ENCODE data around the gene SRRT. TPM values are rescaled to one million over a fixed set of nuclear protein-coding genes. Genes with fewer than 3 reads are reported as not detected.
A peak's percentile ranks its signal among the peaks of the same experiment; 100 is the strongest.

SRRT gene
- total and polyA plus RNA-seq, 2 donors (not counting 1 experiment from before 2014, with no cell fraction given) = 198 to 209 TPM

DNA sequence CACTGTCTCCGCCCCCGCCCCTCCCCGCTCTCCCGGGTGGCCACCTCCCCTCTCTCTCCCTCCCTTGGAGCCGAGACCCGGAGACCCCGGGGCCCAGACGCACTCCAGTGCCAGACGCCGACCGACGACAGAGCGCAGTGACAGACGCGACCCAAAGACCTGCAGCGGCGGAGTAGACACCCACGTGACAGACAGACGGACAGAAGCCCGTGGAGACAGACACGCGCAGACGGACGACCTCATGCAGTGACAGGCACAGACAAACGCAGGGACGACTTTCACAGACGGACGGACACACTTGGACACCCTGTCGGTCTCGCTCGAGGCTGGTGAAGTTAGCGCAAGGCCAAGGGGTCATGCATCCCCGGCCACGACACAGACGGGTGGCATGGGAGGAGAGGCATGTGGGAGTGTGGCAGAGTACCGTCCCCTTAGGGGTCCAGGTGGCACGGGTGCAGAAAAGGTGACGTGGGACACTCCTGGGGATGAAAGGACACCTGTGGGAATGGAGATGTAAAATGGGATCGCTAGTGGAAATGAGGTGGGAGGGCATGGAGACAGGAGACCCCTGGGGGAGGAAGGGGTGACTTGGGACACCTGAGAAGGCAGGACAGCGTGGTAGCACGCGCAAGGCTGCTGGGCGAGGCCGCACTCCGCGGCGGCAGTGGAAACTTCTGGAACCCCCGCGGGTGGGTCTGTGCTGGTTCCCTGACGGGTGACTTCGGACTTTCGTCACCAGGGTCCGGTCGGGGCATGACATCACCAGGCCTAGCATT is 21.2 kb downstream of the SRRT start:
- Histone ChIP-seq H3K27me3 (replicated peaks in 1 of 4; ENCODE audit: control extremely low read depth in 1 of 4, control insufficient read depth in 3 of 4, insufficient read depth in 4 of 4, low read length in 3 of 4) (peaks cover 0 to 75% (median 25%) of the 10 kb centered on the region in 4 experiments), H3K4me3 (ENCODE audit: control extremely low read depth in 1 of 5, extremely low read depth in 1 of 5, insufficient read depth in 1 of 5, low read depth in 2 of 5, low read length in 4 of 5) (peak overlapping the region; percentile 1 to 50 (median 30)), H2AFZ (ENCODE audit: insufficient read depth, low read depth, low read length, poor library complexity, severe bottlenecking) (peak overlapping the region; percentile 41), H3K9ac (ENCODE audit: low read length) (peak overlapping the region; percentile 55), H3K27ac (ENCODE audit: low read length in 2 of 2) (no peak overlapping the region), H4K20me1 (ENCODE audit: control insufficient read depth, insufficient read depth, low read length, poor library complexity, severe bottlenecking) (no peaks in the 10 kb centered on the region), H3K36me3 (replicated peaks in 1 of 2; ENCODE audit: control extremely low read depth in 1 of 2, control insufficient read depth in 1 of 2, extremely low read depth in 1 of 2, insufficient read depth in 2 of 2, low read length in 1 of 2) (no peaks in the 10 kb centered on the region), H3K4me2 (replicated peaks; ENCODE audit: low read depth, low read length, poor library complexity, severe bottlenecking) (peak overlapping the region; percentile 100), H3K4me1 (ENCODE audit: control insufficient read depth in 2 of 2, insufficient read depth in 2 of 2, low read length in 2 of 2) (peaks cover 23% of the 10 kb centered on the region in 2 donors), H3K9me3 (ENCODE audit: control extremely low read depth in 1 of 3, control insufficient read depth in 2 of 3, insufficient read depth in 1 of 3, low read length in 2 of 3) (peaks cover 0 to 16% (median 0%) of the 10 kb centered on the region in 3 donors), H3K79me2 (ENCODE audit: control insufficient read depth, insufficient read depth, low read length) (no peaks in the 10 kb centered on the region)
- Mint-ChIP-seq H3K27ac (peak overlapping the region; percentile 77), H3K9me3 (ENCODE audit: insufficient read depth) (no peaks in the 10 kb centered on the region), H3K4me1 (peaks cover 15% of the 10 kb centered on the region), H3K4me3 (peak overlapping the region; percentile 91), H3K27me3 (peaks cover 43% of the 10 kb centered on the region)
- CTCF ChIA-PET = interaction anchor here (0.7 to 2.9 kb wide), 6 partner anchors 14 to 296 kb away, joined by 3 to 32 read pairs (median 7); partner anchors contain the start of gene SRRT
- 9% methylated on average over 50 of the region's 54 CpGs for WGBS (ENCODE audit: insufficient coverage)
- ATAC-seq (ENCODE audit: low read depth) (peak; percentile 11), DNase-seq (peak; percentile 65)
- intact Hi-C loops (cut with micrococcal nuclease) = loop anchor here (1.0 to 10.0 kb wide), 2 partner anchors 181 to 249 kb away; no protein-coding TSS in a partner anchor
- POLR2A ChIA-PET = interaction anchor here (1.6 kb wide), 1 partner anchor 21 kb away, joined by 16 read pairs; the partner anchor contains the start of gene SRRT
- peak; percentile 99 for TF ChIP-seq EZH2 (IDR thresholded peaks at IDR 0.05; ENCODE audit: borderline replicate concordance, insufficient read depth, low read depth, low read length, poor library complexity, severe bottlenecking)
- TF ChIP-seq, protein P1, sequence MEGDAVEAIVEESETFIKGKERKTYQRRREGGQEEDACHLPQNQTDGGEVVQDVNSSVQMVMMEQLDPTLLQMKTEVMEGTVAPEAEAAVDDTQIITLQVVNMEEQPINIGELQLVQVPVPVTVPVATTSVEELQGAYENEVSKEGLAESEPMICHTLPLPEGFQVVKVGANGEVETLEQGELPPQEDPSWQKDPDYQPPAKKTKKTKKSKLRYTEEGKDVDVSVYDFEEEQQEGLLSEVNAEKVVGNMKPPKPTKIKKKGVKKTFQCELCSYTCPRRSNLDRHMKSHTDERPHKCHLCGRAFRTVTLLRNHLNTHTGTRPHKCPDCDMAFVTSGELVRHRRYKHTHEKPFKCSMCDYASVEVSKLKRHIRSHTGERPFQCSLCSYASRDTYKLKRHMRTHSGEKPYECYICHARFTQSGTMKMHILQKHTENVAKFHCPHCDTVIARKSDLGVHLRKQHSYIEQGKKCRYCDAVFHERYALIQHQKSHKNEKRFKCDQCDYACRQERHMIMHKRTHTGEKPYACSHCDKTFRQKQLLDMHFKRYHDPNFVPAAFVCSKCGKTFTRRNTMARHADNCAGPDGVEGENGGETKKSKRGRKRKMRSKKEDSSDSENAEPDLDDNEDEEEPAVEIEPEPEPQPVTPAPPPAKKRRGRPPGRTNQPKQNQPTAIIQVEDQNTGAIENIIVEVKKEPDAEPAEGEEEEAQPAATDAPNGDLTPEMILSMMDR (IDR thresholded peaks at IDR 0.05) = no peak
